Peyer's patch (tissue), 4 donors: ENCODE data around the gene POGZ.

Experiments used
- CTCF ChIP-seq, 6 experiments: fragments of 450-650 bp in 4 of 6; fragments of 200-600 bp in 2 of 6; sonication (generic) in 1 of 6; IDR thresholded peaks; one replicate each; pipeline ENCODE4 v1.5.1; 2017 to 2019; ENCODE audit warnings: antibody characterized with exemption in 6 of 6, mild to moderate bottlenecking in 3 of 6, moderate library complexity in 1 of 6
- POLR2A ChIP-seq, 2 donors: fragments of 450-650 bp; IDR thresholded peaks; one replicate each; pipeline ENCODE4 v1.5.1; 2017; ENCODE audit warnings: antibody characterized with exemption in 2 of 2, mild to moderate bottlenecking in 2 of 2, moderate library complexity in 2 of 2

- TF ChIP-seq CTCF (IDR thresholded peaks at IDR 0.05) (no peak), POLR2A (IDR thresholded peaks at IDR 0.05) (no peak)
These were observed 22.3 kb downstream of the POGZ start for GRCh38 chr1:151436985-151437384.
